Effector CD4-positive, alpha-beta T cell (primary cell): Measurements from ENCODE around the gene TCP11L1.
"Not testable (repeated sequence)": the region's sequence is repeated elsewhere in the genome, so short reads cannot be mapped to it uniquely, and the experiment has no call there.

Source experiments
- DNase-seq: peaks from one replicate; pipeline ENCODE4 v3.0.0-alpha.2; 2020

TCP11L1 gene

GRCh38 chr11:33067294-33067693 lies 27.9 kb downstream of the TCP11L1 start:
- no peak for DNase-seq

DNA sequence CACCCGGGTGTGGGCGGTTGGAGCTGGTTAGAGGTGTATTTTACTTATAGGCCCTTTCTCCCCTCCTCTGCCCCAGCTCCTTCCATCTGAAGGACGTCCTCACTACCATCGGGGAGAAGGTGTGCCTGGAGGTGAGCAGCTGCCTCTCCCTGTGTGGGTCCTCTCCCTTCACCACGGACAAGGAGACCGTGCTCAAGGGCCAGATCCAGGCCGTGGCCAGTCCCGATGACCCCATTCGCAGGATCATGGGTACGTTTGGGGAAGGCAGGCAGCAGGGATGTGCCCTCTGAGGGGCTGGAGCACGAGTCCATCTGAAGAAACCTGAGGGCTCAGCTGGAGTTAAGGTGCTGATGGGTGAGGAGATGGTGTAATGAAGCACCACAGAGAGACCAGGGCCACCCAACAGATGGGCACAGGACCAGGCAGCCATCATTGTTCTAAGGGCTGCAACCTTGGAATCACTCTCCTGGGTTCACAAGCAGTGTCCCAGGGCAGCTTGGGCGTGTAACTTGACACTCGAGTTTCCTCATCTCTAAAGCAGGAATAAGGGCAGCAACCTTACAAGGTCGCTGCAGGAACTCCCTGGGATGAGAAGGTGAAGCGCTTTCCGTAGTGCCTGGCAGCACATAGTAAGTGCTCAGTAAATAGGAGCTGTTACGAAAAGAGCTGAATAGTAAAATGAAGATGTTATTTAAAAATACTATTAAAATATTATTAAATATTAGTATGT lies 29.4 kb downstream of the TCP11L1 start:
- DNase-seq = no peak

GRCh38 chr11:33072465-33072864 lies 33.1 kb downstream of the TCP11L1 start:
- no peak for DNase-seq

DNA sequence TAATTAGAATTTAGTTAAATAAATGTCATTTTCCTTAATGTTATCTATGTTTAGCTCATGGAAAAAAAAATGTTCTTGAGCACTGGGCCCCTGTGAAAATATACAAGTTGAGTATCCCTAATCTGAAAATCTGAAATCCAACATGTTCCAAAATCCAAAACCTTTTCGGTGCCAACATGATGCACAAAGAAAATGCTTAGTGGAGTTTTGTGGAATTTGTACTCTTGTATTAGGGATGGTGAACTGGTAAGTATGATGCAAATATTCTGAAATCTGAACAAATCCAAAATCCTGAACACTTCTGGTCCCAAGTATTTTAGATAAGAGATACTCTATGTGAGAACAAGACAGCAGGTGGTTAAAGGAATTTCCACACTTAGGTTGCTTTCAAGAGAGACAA lies 44.5 kb downstream of the TCP11L1 start:
- DNase-seq = no peak

- no peak for DNase-seq
These were observed 46.6 kb downstream of the TCP11L1 start for GRCh38 chr11:33086017-33086416.

GRCh38 chr11:33089776-33090175 lies 50.4 kb downstream of the TCP11L1 start:
- DNase-seq = no peak

GRCh38 chr11:33094157-33094556 lies 54.8 kb downstream of the TCP11L1 start:
- no peak for DNase-seq

DNA sequence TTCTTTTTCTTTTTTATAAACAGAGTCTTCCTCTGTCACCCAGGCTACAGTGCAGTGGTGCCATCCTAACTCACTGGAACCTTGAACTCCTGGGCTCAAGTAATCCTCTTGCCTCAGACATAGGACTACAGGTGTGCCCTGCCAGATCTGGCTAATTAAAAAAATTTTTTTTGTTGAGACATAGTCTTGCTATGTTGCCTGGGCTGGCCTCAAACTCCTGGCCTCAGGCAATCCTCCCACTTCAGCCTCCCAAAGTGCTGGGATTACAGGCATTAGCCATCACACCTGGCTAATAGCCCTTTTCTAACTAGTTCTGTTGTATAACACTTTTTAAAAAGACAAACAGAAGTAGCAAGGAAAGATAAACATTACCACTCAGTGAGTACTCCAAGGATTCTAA lies 64.5 kb downstream of the TCP11L1 start:
- DNase-seq = no peak

DNA sequence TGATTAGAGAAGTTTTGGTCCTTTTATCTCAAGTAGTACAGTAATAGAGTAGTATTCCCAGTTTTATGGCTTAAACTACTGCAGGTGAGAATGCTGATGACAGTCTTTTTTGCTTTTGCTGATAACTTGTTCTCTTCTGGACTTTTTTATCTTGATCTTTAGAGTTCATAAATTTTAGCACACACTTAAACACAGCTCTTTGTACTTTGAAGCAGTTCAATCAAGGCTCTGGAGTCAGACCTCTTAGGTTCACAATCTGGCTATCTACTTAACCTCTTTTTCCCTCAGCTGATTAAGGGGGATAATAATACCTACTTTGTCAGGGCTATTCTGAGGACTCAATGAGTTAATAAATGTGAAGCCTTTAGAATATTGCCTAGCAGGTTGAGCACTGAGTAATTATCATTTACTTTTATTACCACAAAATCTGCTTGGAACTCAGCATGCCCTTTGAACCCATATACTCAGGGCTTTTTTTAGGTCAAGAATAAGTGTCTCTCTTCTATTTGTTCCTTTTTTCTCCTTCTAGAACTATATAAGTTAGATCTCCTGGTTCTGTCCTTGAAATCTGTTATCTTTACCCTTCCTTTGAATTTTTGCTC lies 70.0 kb downstream of the TCP11L1 start:
- no peak for DNase-seq

GRCh38 chr11:33110083-33110482 lies 70.7 kb downstream of the TCP11L1 start:
- no peak for DNase-seq

DNA sequence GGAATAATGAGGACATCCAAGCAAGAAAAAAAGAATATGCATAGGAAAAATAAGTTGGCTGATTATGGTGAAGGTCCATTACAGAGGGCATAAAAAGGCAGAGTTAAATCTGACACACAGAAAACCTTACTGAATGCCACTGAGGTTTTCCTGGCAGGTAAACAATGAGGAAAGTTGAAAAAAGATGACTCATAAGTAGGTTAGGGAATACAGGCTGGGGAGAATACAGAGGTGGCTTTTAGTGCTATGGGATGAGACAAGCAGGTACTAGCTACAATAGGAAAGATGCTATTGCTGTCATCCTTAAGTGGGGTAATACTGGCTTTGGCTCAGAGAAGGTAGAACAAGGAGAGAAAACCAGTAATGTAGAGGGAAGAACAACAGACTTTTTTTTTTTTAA lies 77.2 kb downstream of the TCP11L1 start:
- no peak for DNase-seq

GRCh38 chr11:33122696-33123095 lies 83.3 kb downstream of the TCP11L1 start:
- not testable (repeated sequence) for DNase-seq
